ENCODE data around the gene ENO4.
A peak's percentile ranks its signal among the peaks of the same experiment; 100 is the strongest.

The ENO4 gene

GRCh38 chr10:116849248-116850057 is at the start of gene ENO4:
ENO4 (plus strand) TSS chr10:116849499; CDS start chr10:116849567, 68 bp downstream.
- Mint-ChIP-seq H3K27me3 (peaks cover 64% of the 10 kb centered on the region), H3K27ac (no peak within 1 kb of the TSS), H3K4me3 (peak within 1 kb of the TSS; percentile 64), H3K9me3 (no peaks in the 10 kb centered on the region), H3K36me3 (ENCODE audit: low read depth) (no peaks in the 10 kb centered on the region), H3K4me1 (ENCODE audit: low read depth) (peaks cover 23% of the 10 kb centered on the region)
- intact Hi-C loops (cut with micrococcal nuclease) = no loop called here

- intact Hi-C loops (cut with micrococcal nuclease) = no loop called here
- Mint-ChIP-seq H3K36me3 (ENCODE audit: low read depth) (no peaks in the 10 kb centered on the region), H3K27ac (no peak overlapping the region), H3K4me1 (ENCODE audit: low read depth) (no peaks in the 10 kb centered on the region), H3K27me3 (peaks cover 37% of the 10 kb centered on the region), H3K9me3 (no peaks in the 10 kb centered on the region), H3K4me3 (no peak overlapping the region)
Observed at GRCh38 chr10:116800286-116800929, 48.9 kb upstream of the ENO4 start.

GRCh38 chr10:116801658-116802057 is 47.6 kb upstream of the ENO4 start:
- intact Hi-C loops (cut with micrococcal nuclease) = no loop called here
- H3K36me3 Mint-ChIP-seq (ENCODE audit: low read depth) = no peaks in the 10 kb centered on the region
- no peak overlapping the region for H3K27ac Mint-ChIP-seq
- no peaks in the 10 kb centered on the region for H3K9me3 Mint-ChIP-seq
- no peak overlapping the region for H3K4me3 Mint-ChIP-seq
- no peaks in the 10 kb centered on the region for H3K4me1 Mint-ChIP-seq (ENCODE audit: low read depth)
- peaks cover 32% of the 10 kb centered on the region for H3K27me3 Mint-ChIP-seq

GRCh38 chr10:116802474-116802873 is 46.8 kb upstream of the ENO4 start:
- no peak overlapping the region for H3K27ac Mint-ChIP-seq
- H3K27me3 Mint-ChIP-seq = peaks cover 25% of the 10 kb centered on the region
- H3K36me3 Mint-ChIP-seq (ENCODE audit: low read depth) = no peaks in the 10 kb centered on the region
- no peaks in the 10 kb centered on the region for H3K4me1 Mint-ChIP-seq (ENCODE audit: low read depth)
- intact Hi-C loops (cut with micrococcal nuclease) = no loop called here
- no peak overlapping the region for H3K4me3 Mint-ChIP-seq
- H3K9me3 Mint-ChIP-seq = no peaks in the 10 kb centered on the region

- Mint-ChIP-seq H3K4me1 (ENCODE audit: low read depth) (no peaks in the 10 kb centered on the region), H3K4me3 (no peak overlapping the region), H3K27me3 (peaks cover 21% of the 10 kb centered on the region), H3K27ac (no peak overlapping the region), H3K36me3 (ENCODE audit: low read depth) (no peaks in the 10 kb centered on the region), H3K9me3 (no peaks in the 10 kb centered on the region)
- intact Hi-C loops (cut with micrococcal nuclease) = no loop called here
Observed at GRCh38 chr10:116802876-116803275, 46.4 kb upstream of the ENO4 start.

GRCh38 chr10:116803451-116804249 is 45.6 kb upstream of the ENO4 start:
- H3K4me1 Mint-ChIP-seq (ENCODE audit: low read depth) = no peaks in the 10 kb centered on the region
- no peak overlapping the region for H3K27ac Mint-ChIP-seq
- no peaks in the 10 kb centered on the region for H3K36me3 Mint-ChIP-seq (ENCODE audit: low read depth)
- peaks cover 20% of the 10 kb centered on the region for H3K27me3 Mint-ChIP-seq
- intact Hi-C loops (cut with micrococcal nuclease) = no loop called here
- no peaks in the 10 kb centered on the region for H3K9me3 Mint-ChIP-seq
- H3K4me3 Mint-ChIP-seq = no peak overlapping the region

GRCh38 chr10:116808706-116809105 is 40.6 kb upstream of the ENO4 start:
- no peak overlapping the region for H3K27ac Mint-ChIP-seq
- no peaks in the 10 kb centered on the region for H3K9me3 Mint-ChIP-seq
- intact Hi-C loops (cut with micrococcal nuclease) = no loop called here
- no peaks in the 10 kb centered on the region for H3K4me1 Mint-ChIP-seq (ENCODE audit: low read depth)
- H3K36me3 Mint-ChIP-seq (ENCODE audit: low read depth) = no peaks in the 10 kb centered on the region
- peaks cover 27% of the 10 kb centered on the region for H3K27me3 Mint-ChIP-seq
- no peak overlapping the region for H3K4me3 Mint-ChIP-seq

- H3K4me3 Mint-ChIP-seq = no peak overlapping the region
- H3K36me3 Mint-ChIP-seq (ENCODE audit: low read depth) = no peaks in the 10 kb centered on the region
- H3K27ac Mint-ChIP-seq = no peak overlapping the region
- H3K27me3 Mint-ChIP-seq = peaks cover 26% of the 10 kb centered on the region
- intact Hi-C loops (cut with micrococcal nuclease) = no loop called here
- no peaks in the 10 kb centered on the region for H3K9me3 Mint-ChIP-seq
- H3K4me1 Mint-ChIP-seq (ENCODE audit: low read depth) = no peaks in the 10 kb centered on the region
Observed at GRCh38 chr10:116809483-116810119, 39.7 kb upstream of the ENO4 start.

- Mint-ChIP-seq H3K4me1 (ENCODE audit: low read depth) (no peaks in the 10 kb centered on the region), H3K36me3 (ENCODE audit: low read depth) (no peaks in the 10 kb centered on the region), H3K27ac (no peak overlapping the region), H3K9me3 (no peaks in the 10 kb centered on the region), H3K27me3 (peaks cover 23% of the 10 kb centered on the region), H3K4me3 (no peak overlapping the region)
- intact Hi-C loops (cut with micrococcal nuclease) = no loop called here
Observed at GRCh38 chr10:116810120-116810500, 39.2 kb upstream of the ENO4 start.

- Mint-ChIP-seq H3K4me3 (no peak overlapping the region), H3K4me1 (ENCODE audit: low read depth) (no peaks in the 10 kb centered on the region), H3K27me3 (peaks cover 26% of the 10 kb centered on the region), H3K36me3 (ENCODE audit: low read depth) (no peaks in the 10 kb centered on the region), H3K9me3 (no peaks in the 10 kb centered on the region), H3K27ac (no peak overlapping the region)
- intact Hi-C loops (cut with micrococcal nuclease) = no loop called here
Observed at GRCh38 chr10:116810895-116811294, 38.4 kb upstream of the ENO4 start.

GRCh38 chr10:116811691-116812090 is 37.6 kb upstream of the ENO4 start:
- intact Hi-C loops (cut with micrococcal nuclease) = no loop called here
- no peak overlapping the region for H3K4me3 Mint-ChIP-seq
- H3K27ac Mint-ChIP-seq = no peak overlapping the region
- peaks cover 29% of the 10 kb centered on the region for H3K27me3 Mint-ChIP-seq
- no peaks in the 10 kb centered on the region for H3K9me3 Mint-ChIP-seq
- no peaks in the 10 kb centered on the region for H3K36me3 Mint-ChIP-seq (ENCODE audit: low read depth)
- no peaks in the 10 kb centered on the region for H3K4me1 Mint-ChIP-seq (ENCODE audit: low read depth)

- no peaks in the 10 kb centered on the region for H3K4me1 Mint-ChIP-seq (ENCODE audit: low read depth)
- H3K4me3 Mint-ChIP-seq = no peak overlapping the region
- no peak overlapping the region for H3K27ac Mint-ChIP-seq
- no peaks in the 10 kb centered on the region for H3K9me3 Mint-ChIP-seq
- H3K36me3 Mint-ChIP-seq (ENCODE audit: low read depth) = no peaks in the 10 kb centered on the region
- intact Hi-C loops (cut with micrococcal nuclease) = no loop called here
- H3K27me3 Mint-ChIP-seq = peaks cover 34% of the 10 kb centered on the region
Observed at GRCh38 chr10:116815641-116816415, 33.5 kb upstream of the ENO4 start.

- H3K4me1 Mint-ChIP-seq (ENCODE audit: low read depth) = no peaks in the 10 kb centered on the region
- H3K36me3 Mint-ChIP-seq (ENCODE audit: low read depth) = no peaks in the 10 kb centered on the region
- peaks cover 34% of the 10 kb centered on the region for H3K27me3 Mint-ChIP-seq
- intact Hi-C loops (cut with micrococcal nuclease) = no loop called here
- no peak overlapping the region for H3K27ac Mint-ChIP-seq
- no peak overlapping the region for H3K4me3 Mint-ChIP-seq
- H3K9me3 Mint-ChIP-seq = no peaks in the 10 kb centered on the region
Observed at GRCh38 chr10:116817178-116817577, 32.1 kb upstream of the ENO4 start.

Data from dendritic cell treated with granulocyte-macrophage colony-stimulating factor and Interleukin-4, amounts not matched to agents 40 ng/mL and 50 ng/mL, for 4 days (primary cell).